ENCODE measurements around the gene FOXN3. TPM values are rescaled to one million over a fixed set of nuclear protein-coding genes. Genes with fewer than 3 reads are reported as not detected.

Gene FOXN3
- polyA plus RNA-seq, 3 donors = 38.7 to 57.4 (median 42.0) TPM

DNA sequence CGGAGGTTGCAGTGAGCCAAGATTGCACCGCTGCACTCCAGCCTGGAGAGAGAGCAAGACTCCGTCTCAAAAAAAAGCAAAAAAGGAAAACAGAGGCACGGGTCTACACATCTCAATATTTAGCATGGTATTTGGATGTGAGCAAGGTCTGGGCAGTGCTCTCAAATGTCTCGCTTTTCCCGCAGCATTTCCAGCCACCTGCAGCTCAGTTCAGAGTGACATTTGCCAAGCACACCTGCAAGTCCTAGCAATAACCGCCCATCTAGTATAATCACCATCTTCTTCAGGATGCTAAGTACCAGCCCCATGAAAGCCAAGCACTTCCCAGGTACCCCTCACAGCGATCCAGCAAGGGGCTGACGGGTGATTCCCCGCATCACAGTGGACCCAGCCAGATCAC is 69.1 kb downstream of the FOXN3 start:
- H3K79me2 ChIP-seq (ENCODE audit: insufficient read depth, low read length) = peaks cover 98% of the 10 kb centered on the region
- H3K36me3 ChIP-seq (replicated peaks in 1 of 2; ENCODE audit: control insufficient read depth in 1 of 2, insufficient read depth in 2 of 2, low read length in 2 of 2) = peaks cover 26 to 44% of the 10 kb centered on the region in 2 donors
- WGBS (ENCODE audit: insufficient coverage) = 93% methylated on average over 5 of the region's 10 CpGs
- Mint-ChIP-seq H3K36me3 (peaks cover 50 to 59% of the 10 kb centered on the region in 2 donors), H3K27me3 (ENCODE audit: low read depth in 3 of 3) (no peaks in the 10 kb centered on the region), H3K9me3 (peaks cover 0 to 5% (median 0%) of the 10 kb centered on the region in 7 donors), H3K27ac (peak overlapping the region in 2 of 7 donors; percentile 10 to 12), H3K4me3 (no peak overlapping the region), H3K4me1 (peaks cover 23% of the 10 kb centered on the region)
- no peak overlapping the region for H3K4me3 ChIP-seq (replicated peaks in 1 of 3; ENCODE audit: low read depth in 2 of 3, low read length in 3 of 3)
- no peak overlapping the region for H2AFZ ChIP-seq (ENCODE audit: insufficient read depth, low read depth, low read length, poor library complexity, severe bottlenecking)
- no peaks in the 10 kb centered on the region for H3K9me3 ChIP-seq (replicated peaks in 1 of 2; ENCODE audit: control insufficient read depth in 1 of 2, insufficient read depth in 1 of 2, low read length in 2 of 2)
- no peaks in the 10 kb centered on the region for H3K27me3 ChIP-seq (ENCODE audit: control insufficient read depth in 2 of 2, insufficient read depth in 2 of 2, low read length in 2 of 2)
- H3K4me2 ChIP-seq (replicated peaks; ENCODE audit: extremely low read depth, low read length, poor library complexity, severe bottlenecking) = no peak overlapping the region
- TF ChIP-seq, protein P1, sequence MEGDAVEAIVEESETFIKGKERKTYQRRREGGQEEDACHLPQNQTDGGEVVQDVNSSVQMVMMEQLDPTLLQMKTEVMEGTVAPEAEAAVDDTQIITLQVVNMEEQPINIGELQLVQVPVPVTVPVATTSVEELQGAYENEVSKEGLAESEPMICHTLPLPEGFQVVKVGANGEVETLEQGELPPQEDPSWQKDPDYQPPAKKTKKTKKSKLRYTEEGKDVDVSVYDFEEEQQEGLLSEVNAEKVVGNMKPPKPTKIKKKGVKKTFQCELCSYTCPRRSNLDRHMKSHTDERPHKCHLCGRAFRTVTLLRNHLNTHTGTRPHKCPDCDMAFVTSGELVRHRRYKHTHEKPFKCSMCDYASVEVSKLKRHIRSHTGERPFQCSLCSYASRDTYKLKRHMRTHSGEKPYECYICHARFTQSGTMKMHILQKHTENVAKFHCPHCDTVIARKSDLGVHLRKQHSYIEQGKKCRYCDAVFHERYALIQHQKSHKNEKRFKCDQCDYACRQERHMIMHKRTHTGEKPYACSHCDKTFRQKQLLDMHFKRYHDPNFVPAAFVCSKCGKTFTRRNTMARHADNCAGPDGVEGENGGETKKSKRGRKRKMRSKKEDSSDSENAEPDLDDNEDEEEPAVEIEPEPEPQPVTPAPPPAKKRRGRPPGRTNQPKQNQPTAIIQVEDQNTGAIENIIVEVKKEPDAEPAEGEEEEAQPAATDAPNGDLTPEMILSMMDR (IDR thresholded peaks at IDR 0.05) = no peak
- no peak overlapping the region for H3K27ac ChIP-seq (ENCODE audit: low read depth in 1 of 2, low read length in 2 of 2)
- H3K9ac ChIP-seq (ENCODE audit: insufficient read depth, low read length, poor library complexity, severe bottlenecking) = no peak overlapping the region
- peaks cover 17 to 22% of the 10 kb centered on the region in 2 donors for H3K4me1 ChIP-seq (ENCODE audit: control insufficient read depth in 1 of 2, insufficient read depth in 2 of 2, low read length in 2 of 2)
- DNase-seq = no peak
- intact Hi-C loops (cut with micrococcal nuclease) = no loop called here
- H4K20me1 ChIP-seq (ENCODE audit: insufficient read depth, low read length) = peaks cover 94% of the 10 kb centered on the region

DNA sequence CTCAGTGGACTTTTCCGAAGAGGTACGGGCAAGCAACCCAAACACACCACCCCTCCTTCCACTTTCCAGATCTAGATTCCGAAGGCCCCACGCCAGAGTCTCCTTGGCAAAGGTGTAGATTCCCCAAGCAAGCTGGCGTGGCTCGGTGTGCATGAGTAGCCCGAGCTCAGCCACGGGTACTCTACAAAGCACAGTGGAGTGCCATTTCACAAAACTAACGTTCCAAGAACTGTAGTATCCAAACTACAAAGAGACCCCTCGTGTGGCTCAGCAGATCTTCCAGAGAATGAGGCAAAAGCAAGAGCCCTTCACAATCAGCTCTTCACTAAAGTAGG is 72.1 kb downstream of the FOXN3 start:
- Mint-ChIP-seq H3K9me3 (peaks cover 0 to 5% (median 0%) of the 10 kb centered on the region in 7 donors), H3K4me3 (no peak overlapping the region), H3K27ac (peak overlapping the region in 1 of 7 donors; percentile 64), H3K4me1 (peaks cover 19% of the 10 kb centered on the region), H3K27me3 (ENCODE audit: low read depth in 3 of 3) (no peaks in the 10 kb centered on the region), H3K36me3 (peaks cover 49 to 51% of the 10 kb centered on the region in 2 donors)
- H2AFZ ChIP-seq (ENCODE audit: insufficient read depth, low read depth, low read length, poor library complexity, severe bottlenecking) = no peak overlapping the region
- peaks cover 94% of the 10 kb centered on the region for H4K20me1 ChIP-seq (ENCODE audit: insufficient read depth, low read length)
- no peak overlapping the region for H3K4me3 ChIP-seq (replicated peaks in 1 of 3; ENCODE audit: low read depth in 2 of 3, low read length in 3 of 3)
- intact Hi-C loops (cut with micrococcal nuclease) = loop anchor here in 1 of 2 donors (5.0 kb wide), 1 partner anchor 38 kb away; no protein-coding TSS in a partner anchor
- 98% methylated on average over 9 of the region's 10 CpGs for WGBS (ENCODE audit: insufficient coverage)
- TF ChIP-seq, protein P1 (IDR thresholded peaks at IDR 0.05) = no peak
- H3K4me2 ChIP-seq (replicated peaks; ENCODE audit: extremely low read depth, low read length, poor library complexity, severe bottlenecking) = no peak overlapping the region
- H3K27me3 ChIP-seq (ENCODE audit: control insufficient read depth in 2 of 2, insufficient read depth in 2 of 2, low read length in 2 of 2) = no peaks in the 10 kb centered on the region
- no peak overlapping the region for H3K27ac ChIP-seq (ENCODE audit: low read depth in 1 of 2, low read length in 2 of 2)
- H3K79me2 ChIP-seq (ENCODE audit: insufficient read depth, low read length) = peaks cover 95% of the 10 kb centered on the region
- H3K36me3 ChIP-seq (replicated peaks in 1 of 2; ENCODE audit: control insufficient read depth in 1 of 2, insufficient read depth in 2 of 2, low read length in 2 of 2) = peaks cover 21 to 41% of the 10 kb centered on the region in 2 donors
- no peak for DNase-seq
- no peaks in the 10 kb centered on the region for H3K9me3 ChIP-seq (replicated peaks in 1 of 2; ENCODE audit: control insufficient read depth in 1 of 2, insufficient read depth in 1 of 2, low read length in 2 of 2)
- no peak overlapping the region for H3K9ac ChIP-seq (ENCODE audit: insufficient read depth, low read length, poor library complexity, severe bottlenecking)
- peaks cover 13 to 17% of the 10 kb centered on the region in 2 donors for H3K4me1 ChIP-seq (ENCODE audit: control insufficient read depth in 1 of 2, insufficient read depth in 2 of 2, low read length in 2 of 2)

Data from CD14-positive monocyte (primary cell).